ENCODE measurements around the gene XCR1. TPM values are rescaled to one million over a fixed set of nuclear protein-coding genes. Genes with fewer than 3 reads are reported as not detected.
"Not testable (repeated sequence)": the region's sequence is repeated elsewhere in the genome, so short reads cannot be mapped to it uniquely, and the experiment has no call there.

The XCR1 gene
- total and polyA plus RNA-seq, 2 experiments from 2014 or later = not detected

DNA sequence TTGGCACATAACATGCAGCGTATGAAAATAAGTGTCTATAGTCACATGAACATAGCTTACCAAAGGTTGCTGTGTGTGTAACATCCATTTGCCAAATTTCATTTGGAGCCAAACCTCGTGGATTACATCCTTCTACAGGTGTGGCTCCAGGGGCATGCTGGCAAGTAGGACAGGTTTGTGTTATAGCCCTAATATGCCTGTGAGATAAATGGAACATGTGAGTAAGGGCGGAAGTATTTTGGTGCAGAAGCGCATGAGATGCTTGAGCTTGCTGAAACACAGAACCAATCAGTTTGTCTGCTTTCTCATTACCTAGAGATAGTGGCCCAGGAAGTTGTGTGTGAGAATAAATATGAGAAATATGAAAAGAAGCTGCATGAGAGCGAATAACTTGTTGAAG lies 21.8 kb upstream of the XCR1 start (continued):
- TF ChIP-seq, protein P1, sequence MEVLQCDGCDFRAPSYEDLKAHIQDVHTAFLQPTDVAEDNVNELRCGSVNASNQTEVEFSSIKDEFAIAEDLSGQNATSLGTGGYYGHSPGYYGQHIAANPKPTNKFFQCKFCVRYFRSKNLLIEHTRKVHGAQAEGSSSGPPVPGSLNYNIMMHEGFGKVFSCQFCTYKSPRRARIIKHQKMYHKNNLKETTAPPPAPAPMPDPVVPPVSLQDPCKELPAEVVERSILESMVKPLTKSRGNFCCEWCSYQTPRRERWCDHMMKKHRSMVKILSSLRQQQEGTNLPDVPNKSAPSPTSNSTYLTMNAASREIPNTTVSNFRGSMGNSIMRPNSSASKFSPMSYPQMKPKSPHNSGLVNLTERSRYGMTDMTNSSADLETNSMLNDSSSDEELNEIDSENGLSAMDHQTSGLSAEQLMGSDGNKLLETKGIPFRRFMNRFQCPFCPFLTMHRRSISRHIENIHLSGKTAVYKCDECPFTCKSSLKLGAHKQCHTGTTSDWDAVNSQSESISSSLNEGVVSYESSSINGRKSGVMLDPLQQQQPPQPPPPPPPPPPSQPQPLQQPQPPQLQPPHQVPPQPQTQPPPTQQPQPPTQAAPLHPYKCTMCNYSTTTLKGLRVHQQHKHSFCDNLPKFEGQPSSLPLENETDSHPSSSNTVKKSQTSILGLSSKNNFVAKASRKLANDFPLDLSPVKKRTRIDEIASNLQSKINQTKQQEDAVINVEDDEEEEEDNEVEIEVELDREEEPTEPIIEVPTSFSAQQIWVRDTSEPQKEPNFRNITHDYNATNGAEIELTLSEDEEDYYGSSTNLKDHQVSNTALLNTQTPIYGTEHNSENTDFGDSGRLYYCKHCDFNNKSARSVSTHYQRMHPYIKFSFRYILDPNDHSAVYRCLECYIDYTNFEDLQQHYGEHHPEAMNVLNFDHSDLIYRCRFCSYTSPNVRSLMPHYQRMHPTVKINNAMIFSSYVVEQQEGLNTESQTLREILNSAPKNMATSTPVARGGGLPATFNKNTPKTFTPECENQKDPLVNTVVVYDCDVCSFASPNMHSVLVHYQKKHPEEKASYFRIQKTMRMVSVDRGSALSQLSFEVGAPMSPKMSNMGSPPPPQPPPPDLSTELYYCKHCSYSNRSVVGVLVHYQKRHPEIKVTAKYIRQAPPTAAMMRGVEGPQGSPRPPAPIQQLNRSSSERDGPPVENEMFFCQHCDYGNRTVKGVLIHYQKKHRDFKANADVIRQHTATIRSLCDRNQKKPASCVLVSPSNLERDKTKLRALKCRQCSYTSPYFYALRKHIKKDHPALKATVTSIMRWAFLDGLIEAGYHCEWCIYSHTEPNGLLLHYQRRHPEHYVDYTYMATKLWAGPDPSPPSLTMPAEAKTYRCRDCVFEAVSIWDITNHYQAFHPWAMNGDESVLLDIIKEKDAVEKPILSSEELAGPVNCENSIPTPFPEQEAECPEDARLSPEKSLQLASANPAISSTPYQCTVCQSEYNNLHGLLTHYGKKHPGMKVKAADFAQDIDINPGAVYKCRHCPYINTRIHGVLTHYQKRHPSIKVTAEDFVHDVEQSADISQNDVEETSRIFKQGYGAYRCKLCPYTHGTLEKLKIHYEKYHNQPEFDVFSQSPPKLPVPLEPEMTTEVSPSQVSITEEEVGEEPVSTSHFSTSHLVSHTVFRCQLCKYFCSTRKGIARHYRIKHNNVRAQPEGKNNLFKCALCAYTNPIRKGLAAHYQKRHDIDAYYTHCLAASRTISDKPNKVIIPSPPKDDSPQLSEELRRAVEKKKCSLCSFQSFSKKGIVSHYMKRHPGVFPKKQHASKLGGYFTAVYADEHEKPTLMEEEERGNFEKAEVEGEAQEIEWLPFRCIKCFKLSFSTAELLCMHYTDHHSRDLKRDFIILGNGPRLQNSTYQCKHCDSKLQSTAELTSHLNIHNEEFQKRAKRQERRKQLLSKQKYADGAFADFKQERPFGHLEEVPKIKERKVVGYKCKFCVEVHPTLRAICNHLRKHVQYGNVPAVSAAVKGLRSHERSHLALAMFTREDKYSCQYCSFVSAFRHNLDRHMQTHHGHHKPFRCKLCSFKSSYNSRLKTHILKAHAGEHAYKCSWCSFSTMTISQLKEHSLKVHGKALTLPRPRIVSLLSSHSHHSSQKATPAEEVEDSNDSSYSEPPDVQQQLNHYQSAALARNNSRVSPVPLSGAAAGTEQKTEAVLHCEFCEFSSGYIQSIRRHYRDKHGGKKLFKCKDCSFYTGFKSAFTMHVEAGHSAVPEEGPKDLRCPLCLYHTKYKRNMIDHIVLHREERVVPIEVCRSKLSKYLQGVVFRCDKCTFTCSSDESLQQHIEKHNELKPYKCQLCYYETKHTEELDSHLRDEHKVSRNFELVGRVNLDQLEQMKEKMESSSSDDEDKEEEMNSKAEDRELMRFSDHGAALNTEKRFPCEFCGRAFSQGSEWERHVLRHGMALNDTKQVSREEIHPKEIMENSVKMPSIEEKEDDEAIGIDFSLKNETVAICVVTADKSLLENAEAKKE (CRISPR knock-in tag; IDR thresholded peaks at IDR 0.05) = no peak
- TF ChIP-seq, protein P2, sequence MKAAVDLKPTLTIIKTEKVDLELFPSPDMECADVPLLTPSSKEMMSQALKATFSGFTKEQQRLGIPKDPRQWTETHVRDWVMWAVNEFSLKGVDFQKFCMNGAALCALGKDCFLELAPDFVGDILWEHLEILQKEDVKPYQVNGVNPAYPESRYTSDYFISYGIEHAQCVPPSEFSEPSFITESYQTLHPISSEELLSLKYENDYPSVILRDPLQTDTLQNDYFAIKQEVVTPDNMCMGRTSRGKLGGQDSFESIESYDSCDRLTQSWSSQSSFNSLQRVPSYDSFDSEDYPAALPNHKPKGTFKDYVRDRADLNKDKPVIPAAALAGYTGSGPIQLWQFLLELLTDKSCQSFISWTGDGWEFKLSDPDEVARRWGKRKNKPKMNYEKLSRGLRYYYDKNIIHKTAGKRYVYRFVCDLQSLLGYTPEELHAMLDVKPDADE (IDR thresholded peaks at IDR 0.05) = no peak
- TF ChIP-seq ZNF331 (CRISPR knock-in tag; IDR thresholded peaks at IDR 0.05; ENCODE audit: low read depth) = no peak
- TF ChIP-seq, protein P3, sequence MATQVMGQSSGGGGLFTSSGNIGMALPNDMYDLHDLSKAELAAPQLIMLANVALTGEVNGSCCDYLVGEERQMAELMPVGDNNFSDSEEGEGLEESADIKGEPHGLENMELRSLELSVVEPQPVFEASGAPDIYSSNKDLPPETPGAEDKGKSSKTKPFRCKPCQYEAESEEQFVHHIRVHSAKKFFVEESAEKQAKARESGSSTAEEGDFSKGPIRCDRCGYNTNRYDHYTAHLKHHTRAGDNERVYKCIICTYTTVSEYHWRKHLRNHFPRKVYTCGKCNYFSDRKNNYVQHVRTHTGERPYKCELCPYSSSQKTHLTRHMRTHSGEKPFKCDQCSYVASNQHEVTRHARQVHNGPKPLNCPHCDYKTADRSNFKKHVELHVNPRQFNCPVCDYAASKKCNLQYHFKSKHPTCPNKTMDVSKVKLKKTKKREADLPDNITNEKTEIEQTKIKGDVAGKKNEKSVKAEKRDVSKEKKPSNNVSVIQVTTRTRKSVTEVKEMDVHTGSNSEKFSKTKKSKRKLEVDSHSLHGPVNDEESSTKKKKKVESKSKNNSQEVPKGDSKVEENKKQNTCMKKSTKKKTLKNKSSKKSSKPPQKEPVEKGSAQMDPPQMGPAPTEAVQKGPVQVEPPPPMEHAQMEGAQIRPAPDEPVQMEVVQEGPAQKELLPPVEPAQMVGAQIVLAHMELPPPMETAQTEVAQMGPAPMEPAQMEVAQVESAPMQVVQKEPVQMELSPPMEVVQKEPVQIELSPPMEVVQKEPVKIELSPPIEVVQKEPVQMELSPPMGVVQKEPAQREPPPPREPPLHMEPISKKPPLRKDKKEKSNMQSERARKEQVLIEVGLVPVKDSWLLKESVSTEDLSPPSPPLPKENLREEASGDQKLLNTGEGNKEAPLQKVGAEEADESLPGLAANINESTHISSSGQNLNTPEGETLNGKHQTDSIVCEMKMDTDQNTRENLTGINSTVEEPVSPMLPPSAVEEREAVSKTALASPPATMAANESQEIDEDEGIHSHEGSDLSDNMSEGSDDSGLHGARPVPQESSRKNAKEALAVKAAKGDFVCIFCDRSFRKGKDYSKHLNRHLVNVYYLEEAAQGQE (IDR thresholded peaks at IDR 0.05; ENCODE audit: unreplicated experiment) = no peak

DNA sequence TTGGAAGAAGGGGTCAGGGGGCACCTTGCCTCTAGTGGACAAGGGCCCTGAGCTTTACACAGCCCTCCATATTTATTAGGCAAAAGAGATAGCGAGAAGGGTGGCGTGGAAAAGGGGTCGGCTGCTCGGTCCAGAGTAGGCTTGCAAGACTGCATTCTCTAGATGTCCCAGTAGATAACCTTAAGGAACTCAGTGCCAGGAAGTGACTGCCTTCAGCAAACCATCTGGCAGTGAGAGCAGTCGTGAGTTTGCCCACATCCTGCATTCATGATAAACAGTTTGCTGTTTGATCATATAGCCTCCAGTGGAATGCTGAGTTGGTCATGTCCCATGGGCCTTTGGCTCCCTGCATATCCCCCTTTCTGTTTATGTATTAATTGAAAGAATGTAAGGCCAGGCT lies 18.9 kb upstream of the XCR1 start:
- DNase-seq (ENCODE audit: low spot score); H3K4me1 Mint-ChIP-seq; ATAC-seq; H3K27ac Mint-ChIP-seq; H3K9me3 Mint-ChIP-seq; H3K79me2 ChIP-seq (replicated peaks; ENCODE audit: insufficient read depth); H3K36me3 Mint-ChIP-seq (ENCODE audit: low read depth); H3K27me3 Mint-ChIP-seq (ENCODE audit: insufficient read depth, low read depth, poor library complexity); H3K4me3 Mint-ChIP-seq; H3K9me2 ChIP-seq (ENCODE audit: insufficient read depth); H3K27me3 ChIP-seq (ENCODE audit: insufficient read depth); H4K20me1 ChIP-seq (replicated peaks; ENCODE audit: insufficient read depth); H3K4me2 ChIP-seq; H3K4me1 ChIP-seq (ENCODE audit: insufficient read depth); H2AFZ ChIP-seq; H3K4me3 ChIP-seq; H3F3A ChIP-seq (replicated peaks; ENCODE audit: low read depth); H3K27ac ChIP-seq (ENCODE audit: low read depth); H3K36me3 ChIP-seq (ENCODE audit: insufficient read depth): not testable (repeated sequence)
